HepG2 (cell line): ENCODE measurements around the gene ASCC3. TPM values are rescaled to one million over a fixed set of nuclear protein-coding genes. Genes with fewer than 3 reads are reported as not detected.

ENCODE experiments used
- ATAC-seq: fragments of 200-7000 bp; cut with Tn5 transposase; 3 replicates; pipeline ENCODE4 v1.9.1; 2020; ENCODE audit warnings: mild to moderate bottlenecking, moderate library complexity
- BruUV-seq: library from RNA; stranded (reverse); fragments of 400-500 nt; replicated peaks from 2 replicates; lab custom pipeline; 2021; lab: Mats Ljungman, UMichigan
- CTCF ChIA-PET: fragments of 300-600 bp; formaldehyde crosslinking; extraction: SDS; loops from one replicate; lab custom pipeline; 2021; ENCODE audit warnings: low total read pairs, inconsistent platforms, low intra/inter-chr PET ratio; lab: Yijun Ruan, JAX
- POLR2A ChIA-PET: fragments of 350-600 bp; sonication (Branson Sonifier 250); formaldehyde crosslinking; loops from one replicate; lab custom pipeline; 2020; ENCODE audit warnings: antibody characterized with exemption, inconsistent platforms; lab: Yijun Ruan, JAX
- DNase-seq: peaks from one replicate; pipeline ENCODE4 v3.0.0-alpha.2; 2015; ENCODE audit warnings: low spot score
- FAIRE-seq: peaks from 3 replicates; lab custom pipeline; 2011; peaks lifted over from hg19 to GRCh38; lab: Jason Lieb, UNC
- H2AFZ ChIP-seq: one replicate; pipeline ENCODE4 v1.6.1; 2011; ENCODE audit warnings: low read length, inconsistent platforms
- H3K27ac ChIP-seq: fragments of 300-600 bp; 3 replicates; pipeline ENCODE4 v1.8.0; 2011; ENCODE audit warnings: mixed run types, mild to moderate bottlenecking, mixed read lengths, low read length, inconsistent platforms; ENCODE audit not compliant: insufficient read depth; ENCODE audit errors: extremely low read length
- H3K27me3 ChIP-seq, 2 experiments: fragments of 200-600 bp in 1 of 2; 2 replicates in 1 of 2; 3 replicates in 1 of 2; pipeline versions ENCODE4 v1.6.0 to v1.8.0; 2011; ENCODE audit warnings: low read length in 2 of 2, mild to moderate bottlenecking in 2 of 2, moderate library complexity in 2 of 2, inconsistent platforms in 1 of 2; ENCODE audit not compliant: insufficient read depth in 2 of 2, control insufficient read depth in 1 of 2
- H3K36me3 ChIP-seq, 2 experiments: fragments of 200-600 bp in 1 of 2; replicated peaks in 1 of 2; 2 replicates in 1 of 2; 3 replicates in 1 of 2; pipeline versions ENCODE4 v1.5.1 to v1.8.0; 2011; ENCODE audit warnings: low read length in 2 of 2, inconsistent platforms in 1 of 2; ENCODE audit not compliant: insufficient read depth in 2 of 2, control insufficient read depth in 1 of 2
- H3K4me1 ChIP-seq: 2 replicates; pipeline ENCODE4 v1.5.1; 2012; ENCODE audit warnings: low read length, inconsistent platforms; ENCODE audit not compliant: insufficient read depth
- H3K4me2 ChIP-seq: 2 replicates; pipeline ENCODE4 v1.6.0; 2011; ENCODE audit warnings: low read depth, low read length, inconsistent platforms
- H3K4me3 ChIP-seq, 3 experiments: fragments of 200-600 bp in 1 of 3; sonication (generic), shearing (Covaris generic) in 1 of 3; replicated peaks in 1 of 3; 2 replicates each; pipeline ENCODE4 v1.5.1; 2011 to 2016; ENCODE audit warnings: low read length in 3 of 3, inconsistent platforms in 2 of 3, low read depth in 2 of 3, mild to moderate bottlenecking in 2 of 3, control low read depth in 1 of 3, mixed read lengths in 1 of 3; ENCODE audit not compliant: insufficient read depth in 1 of 3
- H3K79me2 ChIP-seq: one replicate; pipeline ENCODE4 v1.6.1; 2011; ENCODE audit warnings: low read length, inconsistent platforms; ENCODE audit not compliant: insufficient read depth
- H3K9ac ChIP-seq: 2 replicates; pipeline ENCODE4 v1.6.0; 2011; ENCODE audit warnings: mild to moderate bottlenecking, low read depth, low read length, inconsistent platforms; ENCODE audit not compliant: insufficient read depth
- H3K9me3 ChIP-seq: 2 replicates; pipeline ENCODE4 v1.5.1; 2012; ENCODE audit warnings: mild to moderate bottlenecking, low read length
- H4K20me1 ChIP-seq: 2 replicates; pipeline ENCODE4 v1.6.0; 2011; ENCODE audit warnings: inconsistent platforms, mild to moderate bottlenecking, low read length, moderate library complexity; ENCODE audit not compliant: insufficient read depth
- KDM3A ChIP-seq: IDR thresholded peaks from 2 replicates; pipeline ENCODE4 v1.6.1; 2018; ENCODE audit warnings: low read depth, missing compliant biosample characterization
- ONECUT2 ChIP-seq: sonication (generic); formaldehyde crosslinking; IDR thresholded peaks from 2 replicates; pipeline ENCODE4 v1.4.0; 2020; ENCODE audit warnings: missing genetic modification reagents
- POLR2G ChIP-seq: fragments of 200-400 bp; formaldehyde crosslinking; IDR thresholded peaks from 2 replicates; pipeline ENCODE4 v1.6.1; 2018; ENCODE audit warnings: mild to moderate bottlenecking, low read depth, low read length, moderate library complexity
- TOPORS ChIP-seq: sonication (generic); formaldehyde crosslinking; IDR thresholded peaks from 2 replicates; pipeline ENCODE4 v1.8.0; 2023; ENCODE audit warnings: mild to moderate bottlenecking, missing genetic modification reagents
- YEATS4 ChIP-seq: sonication (generic); formaldehyde crosslinking; IDR thresholded peaks from 2 replicates; pipeline ENCODE4 v1.4.0; 2020; ENCODE audit warnings: missing genetic modification reagents, borderline replicate concordance
- ZNF44 ChIP-seq: sonication (generic); formaldehyde crosslinking; IDR thresholded peaks from 2 replicates; pipeline ENCODE4 v1.5.1; 2020; ENCODE audit warnings: mild to moderate bottlenecking, missing genetic modification reagents
- ZNF503 ChIP-seq: sonication (generic); formaldehyde crosslinking; IDR thresholded peaks from 2 replicates; pipeline ENCODE4 v1.4.0; 2020; ENCODE audit warnings: missing genetic modification reagents
- ZNF577 ChIP-seq: sonication (generic); formaldehyde crosslinking; IDR thresholded peaks from 2 replicates; pipeline ENCODE4 v1.4.0; 2020; ENCODE audit warnings: mild to moderate bottlenecking, low read depth, missing genetic modification reagents, borderline replicate concordance
- ZNF652 ChIP-seq: IDR thresholded peaks from 2 replicates; pipeline ENCODE4 v1.6.1; 2016; ENCODE audit warnings: low read depth, borderline replicate concordance
- WGBS: methylation state at CpG from one replicate; pipeline ENCODE4 v1.1.6; 2017; ENCODE audit warnings: low lambda C conversion rate; 5-methylcytosine and 5-hydroxymethylcytosine counted together
- in situ Hi-C: cut with HindIII; loops from 2 replicates; pipeline ENCODE4 v1.10.0; 2017; ENCODE audit warnings: low pct_unique_long_range_greater_than_20kb; ENCODE audit not compliant: extremely low pct_ligation_motif_present
- intact Hi-C: fragments of 100-400 bp; cut with micrococcal nuclease; formaldehyde crosslinking; loops from one replicate; pipeline ENCODE4 v1.10.0; 2022; ENCODE audit not compliant: unreplicated experiment
- polyA plus RNA-seq, 8 experiments: library from polyadenylated mRNA; depleted of rRNA in 3 of 8; stranded (reverse) in 7 of 8; unstranded in 1 of 8; fragments of >200 nt; fragmentation: Illumina TruSeq in 4 of 8; extraction: Trizol in 4 of 8; gene quantifications; 2 replicates each; pipeline versions ENCODE4 v1.2.1 to v1.2.3, GENCODE V29; 2011 to 2016; ENCODE audit warnings: low read depth in 4 of 8, missing spikeins in 1 of 8, mixed read lengths in 1 of 8; ENCODE audit not compliant: insufficient read depth in 1 of 8
- total RNA-seq, 5 experiments: library from RNA; depleted of rRNA; stranded (reverse); fragments of >200 nt; fragmentation: Illumina TruSeq; extraction: Trizol; gene quantifications; 2 replicates each; pipeline ENCODE4 v1.2.3, GENCODE V29; 2016; ENCODE audit warnings: low read depth in 1 of 5
- TF ChIP-seq, protein P1 (sequence below): sonication (generic); formaldehyde crosslinking; IDR thresholded peaks from 2 replicates; pipeline ENCODE4 v1.4.0; 2020; ENCODE audit warnings: missing genetic modification reagents
- TF ChIP-seq, protein P2 (sequence below): sonication (generic); formaldehyde crosslinking; IDR thresholded peaks from 2 replicates; pipeline ENCODE4 v1.4.0; 2020; ENCODE audit warnings: missing genetic modification reagents

The ASCC3 gene
- total and polyA plus RNA-seq, 2 of the 13 experiments (the other 11 are each of a cell fraction or from before 2014, with no cell fraction given) = 23.1 to 55.7 TPM

DNA sequence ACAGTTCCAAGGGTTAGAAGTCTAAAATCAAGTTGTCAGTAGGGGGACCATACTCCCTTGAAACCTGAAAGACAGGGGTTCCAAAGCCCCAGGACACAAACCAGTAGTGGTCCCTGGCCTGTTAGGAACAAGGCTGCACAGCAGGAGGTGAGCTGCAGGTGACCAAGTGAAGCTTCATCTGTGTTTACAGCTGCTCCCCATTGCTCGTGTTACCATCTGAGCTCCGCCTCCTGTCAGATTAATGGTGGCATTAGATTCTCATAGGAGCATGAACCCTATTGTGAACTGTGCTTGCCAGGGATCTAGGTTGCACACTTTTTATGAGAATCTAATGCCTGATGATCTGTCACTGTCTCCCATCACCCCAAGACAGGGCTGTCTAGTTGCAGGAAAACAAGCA lies 391.1 kb downstream of the ASCC3 start:
- intact Hi-C loops (no loop called here), in situ Hi-C loops (no loop called here)
- BruUV-seq = no TSS peak
- H3K9ac ChIP-seq = no peak overlapping the region
- H2AFZ ChIP-seq = no peak overlapping the region
- H3K79me2 ChIP-seq = no peaks in the 10 kb centered on the region
- no peaks in the 10 kb centered on the region for H3K36me3 ChIP-seq
- ChIA-PET POLR2A (no interaction called here), CTCF (no interaction called here)
- ATAC-seq = no peak
- H3K4me1 ChIP-seq = no peaks in the 10 kb centered on the region
- H3K27ac ChIP-seq = no peak overlapping the region
- H3K4me3 ChIP-seq = no peak overlapping the region
- WGBS = 0% methylated on average over 1 of the region's 2 CpGs
- H3K27me3 ChIP-seq = peaks cover 0 to 26% of the 10 kb centered on the region in 2 experiments; a peak in 3 of 5 replicates
- H3K9me3 ChIP-seq = no peaks in the 10 kb centered on the region
- FAIRE-seq = no peak
- no peaks in the 10 kb centered on the region for H4K20me1 ChIP-seq
- DNase-seq = no peak
- H3K4me2 ChIP-seq = no peak overlapping the region
- no peak for TF ChIP-seq ZNF44 (CRISPR knock-in tag)
- TF ChIP-seq, protein P1, sequence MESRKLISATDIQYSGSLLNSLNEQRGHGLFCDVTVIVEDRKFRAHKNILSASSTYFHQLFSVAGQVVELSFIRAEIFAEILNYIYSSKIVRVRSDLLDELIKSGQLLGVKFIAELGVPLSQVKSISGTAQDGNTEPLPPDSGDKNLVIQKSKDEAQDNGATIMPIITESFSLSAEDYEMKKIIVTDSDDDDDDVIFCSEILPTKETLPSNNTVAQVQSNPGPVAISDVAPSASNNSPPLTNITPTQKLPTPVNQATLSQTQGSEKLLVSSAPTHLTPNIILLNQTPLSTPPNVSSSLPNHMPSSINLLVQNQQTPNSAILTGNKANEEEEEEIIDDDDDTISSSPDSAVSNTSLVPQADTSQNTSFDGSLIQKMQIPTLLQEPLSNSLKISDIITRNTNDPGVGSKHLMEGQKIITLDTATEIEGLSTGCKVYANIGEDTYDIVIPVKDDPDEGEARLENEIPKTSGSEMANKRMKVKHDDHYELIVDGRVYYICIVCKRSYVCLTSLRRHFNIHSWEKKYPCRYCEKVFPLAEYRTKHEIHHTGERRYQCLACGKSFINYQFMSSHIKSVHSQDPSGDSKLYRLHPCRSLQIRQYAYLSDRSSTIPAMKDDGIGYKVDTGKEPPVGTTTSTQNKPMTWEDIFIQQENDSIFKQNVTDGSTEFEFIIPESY = no peak
- no peak for TF ChIP-seq ONECUT2 (CRISPR knock-in tag)
- no peak for TF ChIP-seq YEATS4
- TF ChIP-seq, protein P2, sequence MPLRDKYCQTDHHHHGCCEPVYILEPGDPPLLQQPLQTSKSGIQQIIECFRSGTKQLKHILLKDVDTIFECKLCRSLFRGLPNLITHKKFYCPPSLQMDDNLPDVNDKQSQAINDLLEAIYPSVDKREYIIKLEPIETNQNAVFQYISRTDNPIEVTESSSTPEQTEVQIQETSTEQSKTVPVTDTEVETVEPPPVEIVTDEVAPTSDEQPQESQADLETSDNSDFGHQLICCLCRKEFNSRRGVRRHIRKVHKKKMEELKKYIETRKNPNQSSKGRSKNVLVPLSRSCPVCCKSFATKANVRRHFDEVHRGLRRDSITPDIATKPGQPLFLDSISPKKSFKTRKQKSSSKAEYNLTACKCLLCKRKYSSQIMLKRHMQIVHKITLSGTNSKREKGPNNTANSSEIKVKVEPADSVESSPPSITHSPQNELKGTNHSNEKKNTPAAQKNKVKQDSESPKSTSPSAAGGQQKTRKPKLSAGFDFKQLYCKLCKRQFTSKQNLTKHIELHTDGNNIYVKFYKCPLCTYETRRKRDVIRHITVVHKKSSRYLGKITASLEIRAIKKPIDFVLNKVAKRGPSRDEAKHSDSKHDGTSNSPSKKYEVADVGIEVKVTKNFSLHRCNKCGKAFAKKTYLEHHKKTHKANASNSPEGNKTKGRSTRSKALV (CRISPR knock-in tag) = no peak
- TF ChIP-seq ZNF503 (CRISPR knock-in tag) = no peak
- no peak for TF ChIP-seq TOPORS
- no peak for TF ChIP-seq KDM3A
- no peak for TF ChIP-seq ZNF577 (CRISPR knock-in tag)
- TF ChIP-seq POLR2G = no peak
- no peak for TF ChIP-seq ZNF652 (CRISPR knock-in tag)
